LNCAP (cell line): ENCODE data around the gene ARHGAP22.

Experiments used
- TF ChIP-seq, protein P1 (sequence below): fragments of 450-650 bp; IDR thresholded peaks from 2 replicates; pipeline ENCODE4 v1.5.1; 2017; ENCODE audit warnings: mild to moderate bottlenecking

The ARHGAP22 gene

DNA sequence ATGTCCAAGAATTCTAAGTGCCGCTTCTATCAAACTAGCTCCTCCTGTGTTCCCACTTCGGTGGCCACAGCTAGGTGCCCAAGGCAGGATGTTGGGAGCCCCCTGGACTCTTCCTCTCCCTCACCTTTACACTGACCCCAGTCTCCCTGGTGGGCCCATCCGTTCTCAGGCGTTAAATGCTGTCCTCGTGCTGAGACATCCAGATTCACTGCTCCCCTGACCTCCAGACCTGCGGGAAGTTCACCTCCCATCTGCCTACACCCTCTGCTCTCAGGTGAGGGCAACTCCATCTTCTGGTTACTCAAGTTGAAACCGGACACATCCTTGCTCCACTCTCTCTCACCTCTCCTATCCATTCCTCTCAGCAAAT is 114.3 kb downstream of the ARHGAP22 start:
- TF ChIP-seq, protein P1, sequence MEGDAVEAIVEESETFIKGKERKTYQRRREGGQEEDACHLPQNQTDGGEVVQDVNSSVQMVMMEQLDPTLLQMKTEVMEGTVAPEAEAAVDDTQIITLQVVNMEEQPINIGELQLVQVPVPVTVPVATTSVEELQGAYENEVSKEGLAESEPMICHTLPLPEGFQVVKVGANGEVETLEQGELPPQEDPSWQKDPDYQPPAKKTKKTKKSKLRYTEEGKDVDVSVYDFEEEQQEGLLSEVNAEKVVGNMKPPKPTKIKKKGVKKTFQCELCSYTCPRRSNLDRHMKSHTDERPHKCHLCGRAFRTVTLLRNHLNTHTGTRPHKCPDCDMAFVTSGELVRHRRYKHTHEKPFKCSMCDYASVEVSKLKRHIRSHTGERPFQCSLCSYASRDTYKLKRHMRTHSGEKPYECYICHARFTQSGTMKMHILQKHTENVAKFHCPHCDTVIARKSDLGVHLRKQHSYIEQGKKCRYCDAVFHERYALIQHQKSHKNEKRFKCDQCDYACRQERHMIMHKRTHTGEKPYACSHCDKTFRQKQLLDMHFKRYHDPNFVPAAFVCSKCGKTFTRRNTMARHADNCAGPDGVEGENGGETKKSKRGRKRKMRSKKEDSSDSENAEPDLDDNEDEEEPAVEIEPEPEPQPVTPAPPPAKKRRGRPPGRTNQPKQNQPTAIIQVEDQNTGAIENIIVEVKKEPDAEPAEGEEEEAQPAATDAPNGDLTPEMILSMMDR, result no peak

DNA sequence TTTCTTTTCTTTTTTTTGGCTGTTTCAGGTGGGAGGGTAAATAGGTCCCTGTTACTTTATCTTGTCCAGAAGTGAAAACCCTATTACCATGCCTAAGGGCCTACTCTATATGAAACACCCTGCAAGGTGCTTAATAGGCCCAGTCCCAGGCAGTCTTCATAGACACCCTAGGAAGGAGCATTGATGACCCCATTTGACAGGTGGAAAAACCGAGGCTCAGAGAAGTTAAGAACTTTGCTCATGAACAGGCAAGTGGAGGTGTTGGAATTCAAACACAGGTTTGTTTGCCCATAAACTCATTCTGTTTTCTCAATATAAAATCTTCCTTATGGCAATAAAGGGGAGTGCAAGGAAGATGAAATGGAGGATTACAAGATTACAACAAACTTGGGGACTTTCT is 115.8 kb downstream of the ARHGAP22 start:
- TF ChIP-seq, protein P1, result no peak

DNA sequence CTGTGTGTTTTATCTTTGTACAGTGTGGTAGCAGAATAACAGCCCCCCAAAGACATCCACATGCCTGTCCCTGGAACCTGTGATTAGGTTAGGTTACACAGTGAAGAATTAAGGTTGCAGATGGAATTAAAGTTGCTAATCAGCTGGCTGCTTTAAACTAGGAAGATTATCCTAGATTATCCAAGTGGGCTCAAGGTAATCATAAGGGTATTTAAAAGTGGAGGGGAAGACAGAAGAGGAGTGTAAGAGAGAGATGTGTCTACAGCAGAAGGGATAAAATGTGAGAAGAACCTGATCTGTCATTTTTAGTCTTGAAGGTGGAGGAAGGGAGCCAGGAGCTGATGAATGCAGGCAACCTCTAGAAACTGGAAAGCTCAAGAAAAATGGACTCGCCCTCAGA is 117.6 kb downstream of the ARHGAP22 start:
- TF ChIP-seq, protein P1, result no peak

DNA sequence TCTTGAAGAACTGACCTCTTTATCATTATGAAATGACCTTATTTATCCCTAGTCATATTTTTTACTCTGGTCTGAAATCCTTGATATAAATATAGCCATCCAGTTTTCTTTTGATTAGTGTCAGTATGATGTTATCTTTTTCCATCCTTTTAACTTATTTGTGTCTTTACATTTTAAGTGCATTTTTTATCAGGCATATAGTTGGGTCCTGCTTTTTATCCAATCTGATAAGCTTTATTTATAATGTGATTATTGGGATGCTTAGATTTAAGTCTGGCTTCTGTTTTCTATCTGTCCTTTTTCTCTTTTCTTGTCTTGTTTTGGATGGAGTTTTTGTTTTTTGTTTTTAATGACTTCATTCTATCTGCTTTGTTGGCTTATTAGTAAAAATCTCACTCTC is 119.2 kb downstream of the ARHGAP22 start:
- TF ChIP-seq, protein P1, result no peak

DNA sequence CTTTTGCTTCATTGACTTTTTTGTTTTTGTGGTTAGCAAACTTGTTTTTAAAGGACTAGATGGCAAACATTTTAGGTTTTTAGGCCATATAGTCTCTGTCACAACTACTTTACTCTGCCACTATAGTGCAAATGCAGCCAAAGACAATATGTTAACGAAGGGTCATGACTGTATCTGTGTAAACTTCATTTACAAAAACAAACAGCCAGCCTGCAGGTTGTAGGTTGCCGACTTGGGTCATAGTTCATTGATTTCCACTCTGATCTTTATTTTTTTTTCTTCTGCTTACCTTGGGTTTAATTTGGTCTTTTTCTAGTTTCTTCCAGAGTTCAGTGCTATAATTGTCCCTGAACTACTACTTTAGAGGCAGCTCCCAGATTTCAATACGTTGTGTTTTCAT is 120.0 kb downstream of the ARHGAP22 start:
- TF ChIP-seq, protein P1, result no peak

DNA sequence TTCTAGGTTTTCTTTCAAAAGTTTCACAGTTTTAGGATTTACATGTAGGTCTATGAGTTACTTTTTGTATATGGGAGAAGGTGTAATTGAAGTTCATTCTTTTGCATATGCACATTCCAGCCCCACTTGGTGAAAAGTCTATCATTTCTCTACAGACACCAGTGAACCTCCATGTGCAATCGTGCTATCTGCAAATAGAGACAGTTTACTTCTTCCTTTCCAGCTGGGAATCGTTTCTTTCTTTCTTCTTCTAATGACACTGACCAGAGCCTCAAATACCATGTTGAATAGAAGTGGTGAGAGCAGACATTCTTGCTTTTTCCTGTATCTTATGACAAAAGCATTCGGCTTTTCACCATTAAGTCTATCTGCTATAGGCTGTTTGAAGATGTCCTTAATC is 122.7 kb downstream of the ARHGAP22 start:
- TF ChIP-seq, protein P1, result no peak

DNA sequence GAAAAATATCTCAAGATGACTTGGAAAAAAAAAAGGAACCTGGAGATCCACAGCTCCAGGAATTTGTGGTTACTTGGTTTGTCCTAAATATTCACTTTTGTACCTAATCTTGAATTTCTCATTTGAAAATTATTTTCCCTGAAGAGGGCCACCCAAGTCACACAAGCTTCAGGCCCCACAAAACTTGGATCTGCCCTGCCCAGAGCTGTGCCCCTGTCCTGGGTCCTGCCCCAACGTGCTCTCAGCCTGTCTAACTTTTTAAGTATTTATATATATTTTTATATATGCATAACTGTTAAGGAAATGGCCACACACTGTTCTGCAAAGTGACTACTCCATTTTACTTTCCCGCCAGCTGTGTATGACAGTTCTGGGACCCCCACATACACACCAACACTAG is 123.5 kb downstream of the ARHGAP22 start:
- TF ChIP-seq, protein P1, result no peak
